DND-41 (cell line): ENCODE results near the gene ACBD6.

Source experiments
- CTCF ChIP-seq: IDR thresholded peaks from 2 replicates; pipeline ENCODE4 v1.5.1; 2012; ENCODE audit warnings: borderline replicate concordance, low read length, moderate library complexity, mild to moderate bottlenecking; ENCODE audit not compliant: poor library complexity, severe bottlenecking; ENCODE audit errors: extremely low read depth
- EZH2 ChIP-seq: IDR thresholded peaks from 3 replicates; pipeline ENCODE4 v1.6.1; 2012; ENCODE audit warnings: borderline replicate concordance, low read depth, mild to moderate bottlenecking, moderate library complexity, low read length, inconsistent platforms; ENCODE audit not compliant: severe bottlenecking

GRCh38 chr1:180358649-180359048 lies 143.7 kb downstream of the ACBD6 start:
- no peak for TF ChIP-seq CTCF
- TF ChIP-seq EZH2, result no peak
